Endodermal cell (in vitro differentiated cells): ENCODE results near the gene NT5C2. TPM values are rescaled to one million over a fixed set of nuclear protein-coding genes. Genes with fewer than 3 reads are reported as not detected.

Experiments
- DNase-seq: peaks from one replicate; pipeline ENCODE4 v3.0.0-alpha.2; 2017
- H3K27ac ChIP-seq: 2 replicates; pipeline ENCODE4 v1.5.1; 2013; ENCODE audit warnings: mild to moderate bottlenecking, low read depth, low read length, moderate library complexity
- H3K27me3 ChIP-seq: 2 replicates; pipeline ENCODE4 v1.6.1; 2013; ENCODE audit warnings: mild to moderate bottlenecking, low read length, moderate library complexity; ENCODE audit not compliant: insufficient read depth, control insufficient read depth, poor library complexity, severe bottlenecking
- H3K36me3 ChIP-seq: 2 replicates; pipeline ENCODE4 v1.7.0; 2013; ENCODE audit warnings: mild to moderate bottlenecking, low read length, moderate library complexity; ENCODE audit not compliant: control insufficient read depth, insufficient read depth
- H3K4me1 ChIP-seq: one replicate; pipeline ENCODE4 v1.7.0; 2013; ENCODE audit warnings: low read length; ENCODE audit not compliant: control insufficient read depth, insufficient read depth
- H3K4me3 ChIP-seq: 2 replicates; pipeline ENCODE4 v1.5.1; 2013; ENCODE audit warnings: mild to moderate bottlenecking, low read length, moderate library complexity
- H3K9ac ChIP-seq: 2 replicates; pipeline ENCODE4 v1.6.1; 2013; ENCODE audit warnings: mild to moderate bottlenecking, low read length, moderate library complexity; ENCODE audit not compliant: poor library complexity, severe bottlenecking; ENCODE audit errors: extremely low read depth
- H3K9me3 ChIP-seq: 2 replicates; pipeline ENCODE4 v1.6.1; 2013; ENCODE audit warnings: mild to moderate bottlenecking, low read length, moderate library complexity; ENCODE audit not compliant: control insufficient read depth
- H3K27ac Mint-ChIP-seq: 2 replicates; pipeline ENCODE4 v1.8.0; 2020; ENCODE audit warnings: mixed read lengths
- H3K27me3 Mint-ChIP-seq: 2 replicates; pipeline ENCODE4 v1.8.0; 2021; ENCODE audit warnings: mild to moderate bottlenecking, mixed read lengths; ENCODE audit not compliant: insufficient read depth
- H3K36me3 Mint-ChIP-seq: 2 replicates; pipeline ENCODE4 v1.8.0; 2020; ENCODE audit warnings: low read depth, mixed read lengths
- H3K4me1 Mint-ChIP-seq: 2 replicates; pipeline ENCODE4 v1.8.0; 2020; ENCODE audit warnings: mixed read lengths
- H3K4me3 Mint-ChIP-seq: 2 replicates; pipeline ENCODE4 v1.8.0; 2020; ENCODE audit warnings: mild to moderate bottlenecking, moderate library complexity, mixed read lengths
- H3K9me3 Mint-ChIP-seq: 2 replicates; pipeline ENCODE4 v1.8.0; 2020; ENCODE audit warnings: mild to moderate bottlenecking, mixed read lengths
- CTCF ChIP-seq: fragments of 200-600 bp; sonication (generic); conservative IDR thresholded peaks from 2 replicates; pipeline ENCODE4 v1.5.0; 2021; ENCODE audit warnings: antibody characterized with exemption, mild to moderate bottlenecking
- WGBS, 2 experiments: methylation state at CpG; one replicate each; pipeline versions ENCODE4 v1.1.5 to v1.1.7; 2013; ENCODE audit warnings: missing lambda C conversion rate in 2 of 2, mixed read lengths in 1 of 2; ENCODE audit not compliant: insufficient coverage in 1 of 2, insufficient read length in 1 of 2; 5-methylcytosine and 5-hydroxymethylcytosine counted together
- total RNA-seq, 2 donors: library from RNA; stranded (reverse); fragmentation: NEBNext Ultra II Directional in 1 of 2; extraction: Animal tissue kit (Norgen Biotek cat#: 25700) in 1 of 2; gene quantifications; 2 replicates in 1 of 2; 3 replicates in 1 of 2; pipeline ENCODE4 v1.2.1, GENCODE V29; 2021

The NT5C2 gene
- total RNA-seq, 2 donors from 2014 or later = 122 to 148 TPM

- H3K9ac ChIP-seq = peak overlapping the region; percentile 17
- H3K27me3 ChIP-seq = no peaks in the 10 kb centered on the region
- 13 to 36% methylated on average over 4 to 8 of the region's 8 CpGs for WGBS, 2 experiments
- H3K4me1 ChIP-seq = peaks cover 15% of the 10 kb centered on the region
- no peak for DNase-seq
- H3K27ac ChIP-seq = peak overlapping the region; percentile 75
- no peaks in the 10 kb centered on the region for H3K27me3 Mint-ChIP-seq
- H3K36me3 Mint-ChIP-seq = peaks cover 43% of the 10 kb centered on the region
- H3K4me3 ChIP-seq = peak overlapping the region; percentile 31
- peaks cover 45% of the 10 kb centered on the region for H3K4me1 Mint-ChIP-seq
- H3K27ac Mint-ChIP-seq = peak overlapping the region; percentile 96
- no peak for TF ChIP-seq CTCF
- H3K9me3 Mint-ChIP-seq = no peaks in the 10 kb centered on the region
- peaks cover 50% of the 10 kb centered on the region for H3K36me3 ChIP-seq
- H3K9me3 ChIP-seq = no peaks in the 10 kb centered on the region
- peak overlapping the region; percentile 56 for H3K4me3 Mint-ChIP-seq
Measured at GRCh38 chr10:103153302-103154197, 39.5 kb downstream of the NT5C2 start.

GRCh38 chr10:103149991-103150622 lies 43.0 kb downstream of the NT5C2 start:
- TF ChIP-seq CTCF = no peak
- WGBS, 2 experiments = 100% methylated on average over 1 to 2 of the region's 2 CpGs
- H3K27ac Mint-ChIP-seq = no peak overlapping the region
- no peak overlapping the region for H3K4me3 Mint-ChIP-seq
- no peak for DNase-seq
- Histone ChIP-seq H3K9ac (no peak overlapping the region), H3K4me1 (peaks cover 15% of the 10 kb centered on the region), H3K36me3 (peaks cover 63% of the 10 kb centered on the region), H3K27ac (no peak overlapping the region), H3K9me3 (no peaks in the 10 kb centered on the region), H3K4me3 (no peak overlapping the region), H3K27me3 (no peaks in the 10 kb centered on the region)
- peaks cover 37% of the 10 kb centered on the region for H3K36me3 Mint-ChIP-seq
- peaks cover 54% of the 10 kb centered on the region for H3K4me1 Mint-ChIP-seq
- no peaks in the 10 kb centered on the region for H3K27me3 Mint-ChIP-seq
- H3K9me3 Mint-ChIP-seq = no peaks in the 10 kb centered on the region

GRCh38 chr10:103147645-103148044 lies 45.4 kb downstream of the NT5C2 start:
- peaks cover 48% of the 10 kb centered on the region for H3K36me3 Mint-ChIP-seq
- no peaks in the 10 kb centered on the region for H3K27me3 Mint-ChIP-seq
- H3K27ac ChIP-seq = no peak overlapping the region
- peaks cover 69% of the 10 kb centered on the region for H3K36me3 ChIP-seq
- H3K27me3 ChIP-seq = no peaks in the 10 kb centered on the region
- WGBS, 2 experiments = 89 to 93% methylated on average over 4 of the region's 4 CpGs
- H3K4me1 Mint-ChIP-seq = peaks cover 32% of the 10 kb centered on the region
- no peaks in the 10 kb centered on the region for H3K9me3 ChIP-seq
- TF ChIP-seq CTCF = no peak
- no peak overlapping the region for H3K4me3 ChIP-seq
- no peak for DNase-seq
- H3K9me3 Mint-ChIP-seq = no peaks in the 10 kb centered on the region
- no peak overlapping the region for H3K4me3 Mint-ChIP-seq
- H3K4me1 ChIP-seq = peaks cover 3% of the 10 kb centered on the region
- H3K9ac ChIP-seq = no peak overlapping the region
- H3K27ac Mint-ChIP-seq = no peak overlapping the region
